H9 (cell line): ENCODE measurements around the gene PDGFB. TPM values are rescaled to one million over a fixed set of nuclear protein-coding genes. Genes with fewer than 3 reads are reported as not detected.

Experiments used
- DNase-seq: peaks from one replicate; pipeline ENCODE4 v3.0.0-alpha.2; 2017
- H2AFZ ChIP-seq: one replicate; pipeline ENCODE4 v1.6.1; 2013; ENCODE audit warnings: mild to moderate bottlenecking, low read length, control low read depth, moderate library complexity
- H2AK5ac ChIP-seq: 2 replicates; pipeline ENCODE4 v1.6.1; 2013; ENCODE audit warnings: low read length, control low read depth, mixed read lengths; ENCODE audit not compliant: insufficient read length
- H2BK120ac ChIP-seq: one replicate; pipeline ENCODE4 v1.6.1; 2013; ENCODE audit warnings: low read depth, mild to moderate bottlenecking, low read length, control low read depth, inconsistent platforms; ENCODE audit not compliant: poor library complexity, severe bottlenecking
- H2BK12ac ChIP-seq: 2 replicates; pipeline ENCODE4 v1.6.1; 2013; ENCODE audit warnings: low read length, control low read depth, mixed read lengths, low read depth; ENCODE audit not compliant: insufficient read length
- H2BK15ac ChIP-seq: 2 replicates; pipeline ENCODE4 v1.6.1; 2013; ENCODE audit warnings: low read depth, low read length, control low read depth
- H2BK20ac ChIP-seq: one replicate; pipeline ENCODE4 v1.6.1; 2013; ENCODE audit warnings: low read depth, mild to moderate bottlenecking, low read length, control low read depth, inconsistent platforms; ENCODE audit not compliant: poor library complexity, severe bottlenecking
- H2BK5ac ChIP-seq: 2 replicates; pipeline ENCODE4 v1.6.1; 2013; ENCODE audit warnings: low read length, control low read depth, mixed read lengths; ENCODE audit not compliant: insufficient read length
- H3K14ac ChIP-seq: 2 replicates; pipeline ENCODE4 v1.6.1; 2013; ENCODE audit warnings: low read length, control low read depth; ENCODE audit not compliant: insufficient read depth
- H3K18ac ChIP-seq: 2 replicates; pipeline ENCODE4 v1.6.1; 2013; ENCODE audit warnings: low read depth, mild to moderate bottlenecking, mixed read lengths, low read length, control low read depth; ENCODE audit not compliant: insufficient read length
- H3K23ac ChIP-seq: 2 replicates; pipeline ENCODE4 v1.6.1; 2013; ENCODE audit warnings: low read length, control low read depth, mixed read lengths, low read depth; ENCODE audit not compliant: insufficient read length
- H3K23me2 ChIP-seq: 2 replicates; pipeline ENCODE4 v1.6.1; 2013; ENCODE audit warnings: low read depth, mild to moderate bottlenecking, mixed read lengths, low read length, control low read depth; ENCODE audit not compliant: insufficient read length, poor library complexity, severe bottlenecking
- H3K27ac ChIP-seq: 2 replicates; pipeline ENCODE4 v1.5.1; 2013; ENCODE audit warnings: low read length, control low read depth, mixed read lengths, low read depth; ENCODE audit not compliant: insufficient read length
- H3K27me3 ChIP-seq: 2 replicates; pipeline ENCODE4 v1.6.1; 2013; ENCODE audit warnings: low read length, control low read depth, inconsistent platforms; ENCODE audit not compliant: insufficient read depth
- H3K4ac ChIP-seq: 2 replicates; pipeline ENCODE4 v1.6.1; 2013; ENCODE audit warnings: low read depth, mild to moderate bottlenecking, control low read depth, inconsistent platforms, low read length, moderate library complexity
- H3K4me1 ChIP-seq: 2 replicates; pipeline ENCODE4 v1.6.1; 2013; ENCODE audit warnings: low read length, control low read depth, inconsistent platforms; ENCODE audit not compliant: insufficient read depth
- H3K4me2 ChIP-seq: 2 replicates; pipeline ENCODE4 v1.6.1; 2013; ENCODE audit warnings: low read length, control low read depth, mixed read lengths; ENCODE audit not compliant: insufficient read length, insufficient read depth
- H3K56ac ChIP-seq: 2 replicates; pipeline ENCODE4 v1.6.1; 2013; ENCODE audit warnings: low read depth, mild to moderate bottlenecking, mixed read lengths, low read length, control low read depth; ENCODE audit not compliant: insufficient read length
- H3K79me1 ChIP-seq: 2 replicates; pipeline ENCODE4 v1.6.1; 2013; ENCODE audit warnings: low read depth, mild to moderate bottlenecking, moderate library complexity, low read length, control low read depth, inconsistent platforms; ENCODE audit not compliant: insufficient read depth, poor library complexity, severe bottlenecking
- H3K79me2 ChIP-seq: 2 replicates; pipeline ENCODE4 v1.6.1; 2013; ENCODE audit warnings: low read length, control low read depth, inconsistent platforms; ENCODE audit not compliant: insufficient read depth
- H3K9ac ChIP-seq: 2 replicates; pipeline ENCODE4 v1.6.1; 2013; ENCODE audit warnings: low read length, control low read depth, mixed read lengths; ENCODE audit not compliant: insufficient read length; ENCODE audit errors: extremely low read depth
- H3K9me3 ChIP-seq: one replicate; pipeline ENCODE4 v1.6.1; 2013; ENCODE audit warnings: low read depth, low read length, inconsistent platforms; ENCODE audit not compliant: control insufficient read depth
- H3T11ph ChIP-seq: one replicate; pipeline ENCODE4 v1.6.1; 2013; ENCODE audit warnings: mild to moderate bottlenecking, low read length, control low read depth, inconsistent platforms
- H4K20me1 ChIP-seq: one replicate; pipeline ENCODE4 v1.6.1; 2013; ENCODE audit not compliant: control insufficient read depth, insufficient read length, insufficient read depth
- H4K5ac ChIP-seq: 2 replicates; pipeline ENCODE4 v1.6.1; 2013; ENCODE audit warnings: low read depth, mild to moderate bottlenecking, mixed read lengths, low read length, control low read depth; ENCODE audit not compliant: insufficient read length
- H4K8ac ChIP-seq: replicated peaks from 2 replicates; pipeline ENCODE4 v1.6.1; 2013; ENCODE audit warnings: low read length, control low read depth, mixed read lengths, low read depth; ENCODE audit not compliant: insufficient read length
- H4K91ac ChIP-seq: 2 replicates; pipeline ENCODE4 v1.6.1; 2013; ENCODE audit warnings: low read depth, mild to moderate bottlenecking, moderate library complexity, mixed read lengths, low read length, control low read depth; ENCODE audit not compliant: insufficient read length
- H3K27ac Mint-ChIP-seq, 3 experiments: 2 replicates in 2 of 3; 3 replicates in 1 of 3; pipeline ENCODE4 v1.8.0; 2020 to 2021; ENCODE audit warnings: mixed read lengths in 3 of 3, mild to moderate bottlenecking in 1 of 3, moderate library complexity in 1 of 3
- H3K27me3 Mint-ChIP-seq: 2 replicates; pipeline ENCODE4 v1.8.0; 2021; ENCODE audit warnings: low read depth, mild to moderate bottlenecking, moderate library complexity, mixed read lengths
- H3K36me3 Mint-ChIP-seq, 3 experiments: 2 replicates in 2 of 3; 3 replicates in 1 of 3; pipeline ENCODE4 v1.8.0; 2020 to 2021; ENCODE audit warnings: low read depth in 3 of 3, mixed read lengths in 3 of 3; ENCODE audit not compliant: insufficient read depth in 1 of 3
- H3K4me1 Mint-ChIP-seq, 2 experiments: 2 replicates each; pipeline ENCODE4 v1.8.0; 2020; ENCODE audit warnings: mixed read lengths in 2 of 2
- H3K4me3 Mint-ChIP-seq, 2 experiments: 2 replicates in 1 of 2; 3 replicates in 1 of 2; pipeline ENCODE4 v1.8.0; 2020 to 2021; ENCODE audit warnings: mild to moderate bottlenecking in 2 of 2, mixed read lengths in 2 of 2, moderate library complexity in 1 of 2
- H3K9me3 Mint-ChIP-seq, 2 experiments: 2 replicates in 1 of 2; 3 replicates in 1 of 2; pipeline ENCODE4 v1.8.0; 2020; ENCODE audit warnings: mild to moderate bottlenecking in 2 of 2, mixed read lengths in 2 of 2, moderate library complexity in 1 of 2
- CTCF ChIP-seq: fragments of 200-600 bp; sonication (generic); conservative IDR thresholded peaks from 3 replicates; pipeline ENCODE4 v1.8.0; 2021; ENCODE audit warnings: antibody characterized with exemption, mild to moderate bottlenecking
- WGBS: extraction: QIAGEN DNeasy Blood & Tissue Kit; methylation state at CpG from one replicate; pipeline ENCODE4 v1.1.7; 2013; ENCODE audit warnings: missing lambda C conversion rate, low lambda C conversion rate, mixed read lengths; ENCODE audit not compliant: insufficient read length; ENCODE audit errors: extremely low coverage; 5-methylcytosine and 5-hydroxymethylcytosine counted together
- total RNA-seq: library from RNA; stranded (reverse); gene quantifications from 2 replicates; pipeline ENCODE4 v1.2.1, GENCODE V29; 2021

The PDGFB gene
- total RNA-seq, 1 experiment from 2014 or later, result 6.1 TPM

- Histone ChIP-seq H3K4me1 (no peaks in the 10 kb centered on the region), H3K9ac (no peak overlapping the region), H2BK12ac (no peak overlapping the region), H4K8ac (no peak overlapping the region), H3T11ph (no peak overlapping the region), H3K79me2 (no peaks in the 10 kb centered on the region), H3K23ac (no peak overlapping the region), H2AFZ (no peak overlapping the region), H3K27ac (no peak overlapping the region), H3K27me3 (no peaks in the 10 kb centered on the region; the same call in 1 of the 2 replicates), H3K4ac (no peak overlapping the region), H3K14ac (no peak overlapping the region), H3K56ac (no peak overlapping the region), H3K9me3 (no peaks in the 10 kb centered on the region), H3K23me2 (peaks cover 15% of the 10 kb centered on the region), H3K79me1 (no peaks in the 10 kb centered on the region), H4K20me1 (peaks cover 4% of the 10 kb centered on the region), H2BK20ac (no peak overlapping the region), H2BK120ac (no peak overlapping the region), H2BK5ac (no peak overlapping the region), H3K18ac (no peak overlapping the region), H4K91ac (no peak overlapping the region), H4K5ac (no peak overlapping the region), H2BK15ac (no peak overlapping the region), H2AK5ac (no peak overlapping the region), H3K4me2 (no peak overlapping the region)
- Mint-ChIP-seq H3K27ac (no peak overlapping the region; a peak in 1 of 7 replicates), H3K36me3 (peaks cover 0 to 3% (median 2%) of the 10 kb centered on the region in 3 experiments; a peak in 2 of 7 replicates), H3K27me3 (peaks cover 71% of the 10 kb centered on the region), H3K9me3 (peaks cover 4% of the 10 kb centered on the region in 2 experiments; a peak in 3 of 5 replicates), H3K4me3 (no peak overlapping the region), H3K4me1 (peaks cover 46 to 55% of the 10 kb centered on the region in 2 experiments)
- TF ChIP-seq CTCF, result no peak
- no peak for DNase-seq
- no CpG with 5 or more reads among the region's 12 CpGs for WGBS
Observed at GRCh38 chr22:39238966-39239505, 5.7 kb downstream of the PDGFB start.
